ENCODE measurements around the gene PIK3CA. TPM values are rescaled to one million over a fixed set of nuclear protein-coding genes. Genes with fewer than 3 reads are reported as not detected.
"Not testable (repeated sequence)": the region's sequence is repeated elsewhere in the genome, so short reads cannot be mapped to it uniquely, and the experiment has no call there.

Gene PIK3CA
- total and polyA plus RNA-seq, 7 donors, result 5.6 to 24.4 (median 18.7) TPM

- Histone ChIP-seq H3K9me3 (no peaks in the 10 kb centered on the region), H3K4me1 (no peaks in the 10 kb centered on the region), H3K27ac (no peak overlapping the region), H3K27me3 (ENCODE audit: insufficient read depth in 3 of 3, low read length in 2 of 3) (no peaks in the 10 kb centered on the region), H3K36me3 (ENCODE audit: insufficient read depth in 1 of 2, low read depth in 1 of 2) (peaks cover 0 to 77% of the 10 kb centered on the region in 2 donors), H3K4me3 (no peak overlapping the region)
- DNase-seq, result no peak
- intact Hi-C loops (cut with DNase I), result no loop called here
- 92 to 95% (median 94%) methylated on average over 3 of the region's 3 CpGs for WGBS, 3 donors
- no peak for ATAC-seq
- TF ChIP-seq CTCF (IDR thresholded peaks at IDR 0.05), result no peak
These were observed 84.9 kb downstream of the PIK3CA start for GRCh38 chr3:179233043-179233442.

- no peak for DNase-seq
- intact Hi-C loops (cut with DNase I), result no loop called here
- H3K36me3 ChIP-seq (ENCODE audit: insufficient read depth in 1 of 2, low read depth in 1 of 2), result peaks cover 0 to 70% of the 10 kb centered on the region in 2 donors
These were observed 86.0 kb downstream of the PIK3CA start for GRCh38 chr3:179234199-179234598.

GRCh38 chr3:179236669-179237301 lies 88.6 kb downstream of the PIK3CA start:
- DNase-seq (no peak), ATAC-seq (no peak)
- no peak for TF ChIP-seq CTCF (IDR thresholded peaks at IDR 0.05)
- H3K4me3 ChIP-seq, result no peak overlapping the region
- no peaks in the 10 kb centered on the region for H3K27me3 ChIP-seq (ENCODE audit: insufficient read depth in 3 of 3, low read length in 2 of 3)
- peaks cover 0 to 45% of the 10 kb centered on the region in 2 donors for H3K36me3 ChIP-seq (ENCODE audit: insufficient read depth in 1 of 2, low read depth in 1 of 2)
- no peak overlapping the region for H3K27ac ChIP-seq
- WGBS, 3 donors, result 81 to 94% (median 91%) methylated on average over 2 of the region's 2 CpGs
- intact Hi-C loops (cut with DNase I), result no loop called here
- H3K4me1 ChIP-seq, result no peaks in the 10 kb centered on the region
- H3K9me3 ChIP-seq, result no peaks in the 10 kb centered on the region

More at GRCh38 chr3:179234199-179234598, 86.0 kb downstream of the PIK3CA start:
- H3K27me3 ChIP-seq (ENCODE audit: insufficient read depth in 3 of 3, low read length in 2 of 3), result no peaks in the 10 kb centered on the region
- 93 to 96% (median 95%) methylated on average over 4 of the region's 4 CpGs for WGBS, 3 donors
- H3K9me3 ChIP-seq, result no peaks in the 10 kb centered on the region
- ATAC-seq, result no peak
- H3K27ac ChIP-seq, result no peak overlapping the region
- H3K4me1 ChIP-seq, result no peaks in the 10 kb centered on the region
- H3K4me3 ChIP-seq, result no peak overlapping the region
- no peak for TF ChIP-seq CTCF (IDR thresholded peaks at IDR 0.05)

GRCh38 chr3:179240299-179240698 lies 92.1 kb downstream of the PIK3CA start:
- H3K36me3 ChIP-seq (ENCODE audit: insufficient read depth in 1 of 2, low read depth in 1 of 2), result peaks cover 0 to 12% of the 10 kb centered on the region in 2 donors
- WGBS, 3 donors, result 45 to 55% (median 52%) methylated on average over 1 of the region's 1 CpG

GRCh38 chr3:179242859-179243258 lies 94.7 kb downstream of the PIK3CA start:
- intact Hi-C loops (cut with DNase I); H3K27ac ChIP-seq; H3K27me3 ChIP-seq (ENCODE audit: insufficient read depth in 3 of 3, low read length in 2 of 3); H3K36me3 ChIP-seq (ENCODE audit: insufficient read depth in 1 of 2, low read depth in 1 of 2); H3K4me3 ChIP-seq; H3K9me3 ChIP-seq; H3K4me1 ChIP-seq; DNase-seq; ATAC-seq: not testable (repeated sequence)
- WGBS, 3 donors, result 88 to 100% (median 93%) methylated on average over 1 of the region's 2 CpGs

More at GRCh38 chr3:179240299-179240698, 92.1 kb downstream of the PIK3CA start:
- DNase-seq; H3K9me3 ChIP-seq; ATAC-seq; H3K27me3 ChIP-seq (ENCODE audit: insufficient read depth in 3 of 3, low read length in 2 of 3); H3K4me3 ChIP-seq; H3K4me1 ChIP-seq; intact Hi-C loops (cut with DNase I); H3K27ac ChIP-seq: not testable (repeated sequence)

- Histone ChIP-seq H3K4me1 (no peaks in the 10 kb centered on the region), H3K27ac (no peak overlapping the region), H3K4me3 (no peak overlapping the region), H3K9me3 (no peaks in the 10 kb centered on the region), H3K36me3 (ENCODE audit: insufficient read depth in 1 of 2, low read depth in 1 of 2) (no peaks in the 10 kb centered on the region), H3K27me3 (ENCODE audit: insufficient read depth in 3 of 3, low read length in 2 of 3) (no peaks in the 10 kb centered on the region)
- WGBS, 3 donors, result 84 to 91% (median 86%) methylated on average over 1 of the region's 1 CpG
- no peak for ATAC-seq
- no peak for TF ChIP-seq CTCF (IDR thresholded peaks at IDR 0.05)
- DNase-seq, result no peak
- intact Hi-C loops (cut with DNase I), result no loop called here
These were observed 96.7 kb downstream of the PIK3CA start for GRCh38 chr3:179244878-179245277.
